HG02885 (cell line): ENCODE results near the gene SORBS1.
"Not testable (repeated sequence)": the region's sequence is repeated elsewhere in the genome, so short reads cannot be mapped to it uniquely, and the experiment has no call there.

Experiments
- ATAC-seq: cut with Tn5 transposase; IDR thresholded peaks from one replicate; pipeline ENCODE4 v1.9.1; 2021; ENCODE audit warnings: mild to moderate bottlenecking; ENCODE audit not compliant: unreplicated experiment, poor library complexity

The SORBS1 gene

GRCh38 chr10:95469251-95469650 lies 91.9 kb downstream of the SORBS1 start:
- ATAC-seq: no peak

GRCh38 chr10:95467642-95468041 lies 93.5 kb downstream of the SORBS1 start:
- not testable (repeated sequence) for ATAC-seq

GRCh38 chr10:95467162-95467599 lies 94.0 kb downstream of the SORBS1 start:
- no peak for ATAC-seq

GRCh38 chr10:95466436-95466835 lies 94.7 kb downstream of the SORBS1 start:
- no peak for ATAC-seq

- no peak for ATAC-seq
Measured at GRCh38 chr10:95464280-95464679, 96.9 kb downstream of the SORBS1 start.

- no peak for ATAC-seq
Measured at GRCh38 chr10:95462740-95463667, 98.2 kb downstream of the SORBS1 start.

- ATAC-seq: no peak
Measured at GRCh38 chr10:95461611-95462010, 99.6 kb downstream of the SORBS1 start.

- ATAC-seq: no peak
Measured at GRCh38 chr10:95459446-95460045, 101.6 kb downstream of the SORBS1 start.

GRCh38 chr10:95458871-95459270 lies 102.3 kb downstream of the SORBS1 start:
- no peak for ATAC-seq

GRCh38 chr10:95458014-95458413 lies 103.2 kb downstream of the SORBS1 start:
- no peak for ATAC-seq

- ATAC-seq: no peak
Measured at GRCh38 chr10:95457319-95457886, 103.8 kb downstream of the SORBS1 start.

GRCh38 chr10:95456516-95456915 lies 104.7 kb downstream of the SORBS1 start:
- ATAC-seq: no peak

GRCh38 chr10:95454940-95455339 lies 106.2 kb downstream of the SORBS1 start:
- ATAC-seq: no peak

- no peak for ATAC-seq
Measured at GRCh38 chr10:95454356-95454755, 106.8 kb downstream of the SORBS1 start.

GRCh38 chr10:95451568-95452524 lies 109.3 kb downstream of the SORBS1 start:
- ATAC-seq: no peak

- ATAC-seq: no peak
Measured at GRCh38 chr10:95451150-95451549, 110.0 kb downstream of the SORBS1 start.

- ATAC-seq: no peak
Measured at GRCh38 chr10:95450188-95450587, 111.0 kb downstream of the SORBS1 start.

- ATAC-seq: no peak
Measured at GRCh38 chr10:95447685-95448084, 113.5 kb downstream of the SORBS1 start.

- peak; percentile 61 for ATAC-seq
Measured at GRCh38 chr10:95445837-95446486, 115.2 kb downstream of the SORBS1 start.
